Measurements from ENCODE around the gene SSH2. TPM values are rescaled to one million over a fixed set of nuclear protein-coding genes. Genes with fewer than 3 reads are reported as not detected.

The SSH2 gene
- total RNA-seq, 1 experiment from 2014 or later = 8.5 TPM

GRCh38 chr17:29837531-29837930 lies 92.5 kb downstream of the SSH2 start:
- H3K27me3 ChIP-seq (ENCODE audit: low read length) = no peaks in the 10 kb centered on the region
- H3K36me3 ChIP-seq (ENCODE audit: low read depth, low read length) = no peaks in the 10 kb centered on the region
- DNase-seq = no peak
- intact Hi-C loops (cut with micrococcal nuclease) = no loop called here
- H3F3A ChIP-seq (ENCODE audit: low read length, unreplicated experiment) = no peaks in the 10 kb centered on the region
- no peaks in the 10 kb centered on the region for H3K9me2 ChIP-seq (replicated peaks; ENCODE audit: low read length)
- no peaks in the 10 kb centered on the region for H3K79me2 ChIP-seq (ENCODE audit: low read length)
- ATAC-seq = no peak
- no peak overlapping the region for H3K9ac ChIP-seq (ENCODE audit: low read length)
- H2AFZ ChIP-seq (ENCODE audit: low read length) = no peak overlapping the region
- no peaks in the 10 kb centered on the region for H4K20me1 ChIP-seq (ENCODE audit: low read length)
- no TSS peak for BruUV-seq (replicated peaks)
- ChIA-PET CTCF (no interaction called here), POLR2A (ENCODE audit: unreplicated experiment) (no interaction called here)
- H3K4me3 ChIP-seq (ENCODE audit: low read length) = no peak overlapping the region
- 0 out of 2 replicates have a peak, but pooled peaks cover 3% of the 10 kb centered on the region for H3K4me1 ChIP-seq (ENCODE audit: insufficient read depth, low read length)
- no peaks in the 10 kb centered on the region for H3K9me3 ChIP-seq (ENCODE audit: low read length)
- H3K27ac ChIP-seq (ENCODE audit: low read length) = no peak overlapping the region
- TF ChIP-seq EZH2phosphoT487 (IDR thresholded peaks at IDR 0.05; ENCODE audit: borderline replicate concordance, low read length) (no peak), EZH2 (IDR thresholded peaks at IDR 0.05; ENCODE audit: low read length, unreplicated experiment) (no peak), CTCF (conservative IDR thresholded peaks at IDR 0.05; ENCODE audit: low read depth, low read length) (no peak)
- no peak overlapping the region for H3K4me2 ChIP-seq (ENCODE audit: low read length)

GRCh38 chr17:29836643-29837042 lies 93.4 kb downstream of the SSH2 start:
- Histone ChIP-seq H4K20me1 (ENCODE audit: low read length) (no peaks in the 10 kb centered on the region), H3K27me3 (ENCODE audit: low read length) (no peaks in the 10 kb centered on the region), H3K4me2 (ENCODE audit: low read length) (no peak overlapping the region), H3K79me2 (ENCODE audit: low read length) (no peaks in the 10 kb centered on the region), H3K9me2 (replicated peaks; ENCODE audit: low read length) (no peaks in the 10 kb centered on the region), H3K4me1 (ENCODE audit: insufficient read depth, low read length) (0 out of 2 replicates have a peak, but pooled peaks cover 3% of the 10 kb centered on the region), H2AFZ (ENCODE audit: low read length) (no peak overlapping the region), H3K4me3 (ENCODE audit: low read length) (no peak overlapping the region), H3K36me3 (ENCODE audit: low read depth, low read length) (no peaks in the 10 kb centered on the region), H3K9ac (ENCODE audit: low read length) (no peak overlapping the region), H3F3A (ENCODE audit: low read length, unreplicated experiment) (no peaks in the 10 kb centered on the region), H3K9me3 (ENCODE audit: low read length) (no peaks in the 10 kb centered on the region), H3K27ac (ENCODE audit: low read length) (no peak overlapping the region)
- intact Hi-C loops (cut with micrococcal nuclease) = no loop called here
- DNase-seq (no peak), ATAC-seq (no peak)
- ChIA-PET POLR2A (ENCODE audit: unreplicated experiment) (no interaction called here), CTCF (no interaction called here)
- BruUV-seq (replicated peaks) = no TSS peak
- TF ChIP-seq EZH2 (IDR thresholded peaks at IDR 0.05; ENCODE audit: low read length, unreplicated experiment) = no peak
- TF ChIP-seq CTCF (conservative IDR thresholded peaks at IDR 0.05; ENCODE audit: low read depth, low read length) = no peak
- TF ChIP-seq EZH2phosphoT487 (IDR thresholded peaks at IDR 0.05; ENCODE audit: borderline replicate concordance, low read length) = no peak

- Histone ChIP-seq H4K20me1 (ENCODE audit: low read length) (no peaks in the 10 kb centered on the region), H3K9me2 (replicated peaks; ENCODE audit: low read length) (no peaks in the 10 kb centered on the region), H3K4me1 (ENCODE audit: insufficient read depth, low read length) (0 out of 2 replicates have a peak, but pooled peaks cover 3% of the 10 kb centered on the region), H3K27ac (ENCODE audit: low read length) (no peak overlapping the region), H3K4me3 (ENCODE audit: low read length) (no peak overlapping the region), H3K4me2 (ENCODE audit: low read length) (no peak overlapping the region), H3K27me3 (ENCODE audit: low read length) (no peaks in the 10 kb centered on the region), H3F3A (ENCODE audit: low read length, unreplicated experiment) (no peaks in the 10 kb centered on the region), H3K9ac (ENCODE audit: low read length) (no peak overlapping the region), H3K36me3 (ENCODE audit: low read depth, low read length) (no peaks in the 10 kb centered on the region), H3K9me3 (ENCODE audit: low read length) (no peaks in the 10 kb centered on the region), H2AFZ (ENCODE audit: low read length) (no peak overlapping the region), H3K79me2 (ENCODE audit: low read length) (no peaks in the 10 kb centered on the region)
- CTCF ChIA-PET = no interaction called here
- POLR2A ChIA-PET (ENCODE audit: unreplicated experiment) = no interaction called here
- intact Hi-C loops (cut with micrococcal nuclease) = no loop called here
- TF ChIP-seq CTCF (conservative IDR thresholded peaks at IDR 0.05; ENCODE audit: low read depth, low read length) = no peak
- no peak for TF ChIP-seq EZH2 (IDR thresholded peaks at IDR 0.05; ENCODE audit: low read length, unreplicated experiment)
- TF ChIP-seq EZH2phosphoT487 (IDR thresholded peaks at IDR 0.05; ENCODE audit: borderline replicate concordance, low read length) = no peak
- DNase-seq (peak; percentile 10), ATAC-seq (no peak)
- no TSS peak for BruUV-seq (replicated peaks)
Observed at GRCh38 chr17:29835435-29836351, 94.3 kb downstream of the SSH2 start.

Measured in PC-3 (cell line).